BLaER1 (cell line): ENCODE data around the gene NTRK2.
"Not testable (repeated sequence)": the region's sequence is repeated elsewhere in the genome, so short reads cannot be mapped to it uniquely, and the experiment has no call there.

Source experiments
- H3K27ac ChIP-seq: shearing (Covaris generic); formaldehyde crosslinking; 2 replicates; pipeline ENCODE4 v1.8.1; 2022
- H3K27me3 ChIP-seq: shearing (Covaris generic); formaldehyde crosslinking; 2 replicates; pipeline ENCODE4 v1.8.1; 2022
- H3K36me3 ChIP-seq: shearing (Covaris generic); formaldehyde crosslinking; 2 replicates; pipeline ENCODE4 v1.8.1; 2022
- H3K4me1 ChIP-seq: shearing (Covaris generic); formaldehyde crosslinking; 2 replicates; pipeline ENCODE4 v1.8.1; 2022
- H3K4me2 ChIP-seq: shearing (Covaris generic); formaldehyde crosslinking; 2 replicates; pipeline ENCODE4 v1.8.1; 2022
- H3K4me3 ChIP-seq: shearing (Covaris generic); formaldehyde crosslinking; 2 replicates; pipeline ENCODE4 v1.8.1; 2022
- H3K9ac ChIP-seq: shearing (Covaris generic); formaldehyde crosslinking; 2 replicates; pipeline ENCODE4 v1.8.1; 2022
- H3K9me3 ChIP-seq: shearing (Covaris generic); formaldehyde crosslinking; 2 replicates; pipeline ENCODE4 v1.8.1; 2022
- H4K20me1 ChIP-seq: shearing (Covaris generic); formaldehyde crosslinking; 2 replicates; pipeline ENCODE4 v1.8.1; 2022
- Cebpa-rat ChIP-seq: shearing (Covaris generic); IDR thresholded peaks from 2 replicates; pipeline ENCODE4 v1.8.1; 2022

NTRK2 gene

GRCh38 chr9:84880835-84881234, 211.3 kb downstream of the NTRK2 start:
- Histone ChIP-seq H3K27ac (no peak overlapping the region), H3K9me3 (no peaks in the 10 kb centered on the region), H3K4me2 (no peak overlapping the region), H3K27me3 (no peaks in the 10 kb centered on the region), H4K20me1 (no peaks in the 10 kb centered on the region), H3K4me3 (no peak overlapping the region), H3K4me1 (no peaks in the 10 kb centered on the region), H3K9ac (no peak overlapping the region), H3K36me3 (no peaks in the 10 kb centered on the region)
- no peak for TF ChIP-seq Cebpa-rat

- H3K4me1 ChIP-seq = no peaks in the 10 kb centered on the region
- no peaks in the 10 kb centered on the region for H3K27me3 ChIP-seq
- no peak overlapping the region for H3K4me2 ChIP-seq
- H4K20me1 ChIP-seq = no peaks in the 10 kb centered on the region
- no peak overlapping the region for H3K27ac ChIP-seq
- H3K9me3 ChIP-seq = no peaks in the 10 kb centered on the region
- no peak overlapping the region for H3K9ac ChIP-seq
- H3K4me3 ChIP-seq = no peak overlapping the region
- no peaks in the 10 kb centered on the region for H3K36me3 ChIP-seq
- no peak for TF ChIP-seq Cebpa-rat
Measured at GRCh38 chr9:84886866-84887265, 217.3 kb downstream of the NTRK2 start.

GRCh38 chr9:84891924-84892323, 222.4 kb downstream of the NTRK2 start:
- Histone ChIP-seq H3K4me3 (no peak overlapping the region), H3K27ac (no peak overlapping the region), H3K9me3 (no peaks in the 10 kb centered on the region), H3K9ac (no peak overlapping the region), H3K36me3 (no peaks in the 10 kb centered on the region), H3K4me2 (no peak overlapping the region), H3K4me1 (no peaks in the 10 kb centered on the region), H4K20me1 (no peaks in the 10 kb centered on the region), H3K27me3 (no peaks in the 10 kb centered on the region)
- no peak for TF ChIP-seq Cebpa-rat

- no peak overlapping the region for H3K27ac ChIP-seq
- TF ChIP-seq Cebpa-rat = no peak
- H3K9ac ChIP-seq = no peak overlapping the region
- no peaks in the 10 kb centered on the region for H3K9me3 ChIP-seq
- H3K36me3 ChIP-seq = no peaks in the 10 kb centered on the region
- no peak overlapping the region for H3K4me2 ChIP-seq
- no peaks in the 10 kb centered on the region for H3K4me1 ChIP-seq
- no peak overlapping the region for H3K4me3 ChIP-seq
- no peaks in the 10 kb centered on the region for H3K27me3 ChIP-seq
- no peaks in the 10 kb centered on the region for H4K20me1 ChIP-seq
Measured at GRCh38 chr9:84893419-84894128, 224.0 kb downstream of the NTRK2 start.

- no peak for TF ChIP-seq Cebpa-rat
- no peaks in the 10 kb centered on the region for H3K36me3 ChIP-seq
- no peaks in the 10 kb centered on the region for H3K27me3 ChIP-seq
- H4K20me1 ChIP-seq = no peaks in the 10 kb centered on the region
- H3K4me2 ChIP-seq = no peak overlapping the region
- no peaks in the 10 kb centered on the region for H3K4me1 ChIP-seq
- H3K27ac ChIP-seq = no peak overlapping the region
- no peak overlapping the region for H3K4me3 ChIP-seq
- no peak overlapping the region for H3K9ac ChIP-seq
- no peaks in the 10 kb centered on the region for H3K9me3 ChIP-seq
Measured at GRCh38 chr9:84894859-84895258, 225.3 kb downstream of the NTRK2 start.

GRCh38 chr9:84897362-84898094, 228.0 kb downstream of the NTRK2 start:
- Histone ChIP-seq H3K4me3 (no peak overlapping the region), H3K36me3 (no peaks in the 10 kb centered on the region), H3K9ac (no peak overlapping the region), H3K9me3 (no peaks in the 10 kb centered on the region), H3K27ac (no peak overlapping the region), H3K4me1 (no peaks in the 10 kb centered on the region), H3K27me3 (no peaks in the 10 kb centered on the region), H3K4me2 (no peak overlapping the region), H4K20me1 (no peaks in the 10 kb centered on the region)
- TF ChIP-seq Cebpa-rat = no peak

GRCh38 chr9:84898188-84898587, 228.7 kb downstream of the NTRK2 start:
- no peak overlapping the region for H3K9ac ChIP-seq
- H4K20me1 ChIP-seq = no peaks in the 10 kb centered on the region
- TF ChIP-seq Cebpa-rat = no peak
- H3K36me3 ChIP-seq = no peaks in the 10 kb centered on the region
- no peaks in the 10 kb centered on the region for H3K9me3 ChIP-seq
- H3K27ac ChIP-seq = no peak overlapping the region
- H3K4me1 ChIP-seq = no peaks in the 10 kb centered on the region
- no peaks in the 10 kb centered on the region for H3K27me3 ChIP-seq
- no peak overlapping the region for H3K4me2 ChIP-seq
- H3K4me3 ChIP-seq = no peak overlapping the region

- H3K36me3 ChIP-seq, H3K27me3 ChIP-seq, H3K4me1 ChIP-seq, H3K4me2 ChIP-seq, H4K20me1 ChIP-seq, H3K9me3 ChIP-seq, H3K9ac ChIP-seq, H3K4me3 ChIP-seq, H3K27ac ChIP-seq: not testable (repeated sequence)
Measured at GRCh38 chr9:84898618-84899017, 229.1 kb downstream of the NTRK2 start.

- Histone ChIP-seq H3K4me2 (no peak overlapping the region), H3K4me3 (no peak overlapping the region), H3K9me3 (no peaks in the 10 kb centered on the region), H4K20me1 (no peaks in the 10 kb centered on the region), H3K27me3 (no peaks in the 10 kb centered on the region), H3K27ac (no peak overlapping the region), H3K36me3 (no peaks in the 10 kb centered on the region), H3K9ac (no peak overlapping the region), H3K4me1 (no peaks in the 10 kb centered on the region)
- TF ChIP-seq Cebpa-rat = no peak
Measured at GRCh38 chr9:84899326-84899725, 229.8 kb downstream of the NTRK2 start.

GRCh38 chr9:84900421-84900820, 230.9 kb downstream of the NTRK2 start:
- Histone ChIP-seq H3K4me1 (no peaks in the 10 kb centered on the region), H3K9me3 (no peaks in the 10 kb centered on the region), H3K4me2 (no peak overlapping the region), H3K36me3 (no peaks in the 10 kb centered on the region), H3K4me3 (no peak overlapping the region), H3K27me3 (no peaks in the 10 kb centered on the region), H3K27ac (no peak overlapping the region), H4K20me1 (no peaks in the 10 kb centered on the region), H3K9ac (no peak overlapping the region)
- TF ChIP-seq Cebpa-rat = no peak

GRCh38 chr9:84903963-84904362, 234.4 kb downstream of the NTRK2 start:
- no peak for TF ChIP-seq Cebpa-rat
- Histone ChIP-seq H3K27ac (no peak overlapping the region), H4K20me1 (no peaks in the 10 kb centered on the region), H3K9me3 (no peaks in the 10 kb centered on the region), H3K9ac (no peak overlapping the region), H3K4me2 (no peak overlapping the region), H3K4me1 (no peaks in the 10 kb centered on the region), H3K4me3 (no peak overlapping the region), H3K36me3 (no peaks in the 10 kb centered on the region), H3K27me3 (no peaks in the 10 kb centered on the region)
